MG63 (cell line): Measurements from ENCODE around the gene NFATC2. TPM values are rescaled to one million over a fixed set of nuclear protein-coding genes. Genes with fewer than 3 reads are reported as not detected.

Source experiments
- DNase-seq: peaks from one replicate; pipeline ENCODE4 v3.0.0-alpha.2; 2020
- H3K27me3 ChIP-seq: fragments of 250-450 bp; sonication (Bioruptor Pico); 2 replicates; pipeline ENCODE4 v1.5.1; 2020; ENCODE audit warnings: mild to moderate bottlenecking, moderate library complexity
- H3K36me3 ChIP-seq: fragments of 250-450 bp; sonication (Bioruptor Pico); 2 replicates; pipeline ENCODE4 v1.5.1; 2020; ENCODE audit warnings: mild to moderate bottlenecking, moderate library complexity
- H3K4me3 ChIP-seq: fragments of 250-450 bp; sonication (Bioruptor Pico); 2 replicates; pipeline ENCODE4 v1.5.1; 2020; ENCODE audit warnings: mild to moderate bottlenecking, moderate library complexity
- H3K9me3 ChIP-seq: fragments of 250-450 bp; sonication (Bioruptor Pico); 2 replicates; pipeline ENCODE4 v1.5.1; 2020; ENCODE audit warnings: mild to moderate bottlenecking, moderate library complexity
- total RNA-seq: library from RNA; depleted of rRNA; stranded (reverse); fragments of >200 nt; shearing (Covaris generic); gene quantifications from 2 replicates; pipeline ENCODE4 v1.2.3, GENCODE V29; 2014; ENCODE audit warnings: low replicate concordance

NFATC2 gene
- total RNA-seq, 1 experiment from 2014 or later: not detected

- no peak for DNase-seq
- Histone ChIP-seq H3K36me3 (no peaks in the 10 kb centered on the region), H3K4me3 (no peak overlapping the region), H3K27me3 (no peaks in the 10 kb centered on the region), H3K9me3 (no peaks in the 10 kb centered on the region)
Observed at GRCh38 chr20:51531712-51532456, 10.6 kb downstream of the NFATC2 start.

GRCh38 chr20:51531141-51531710, 11.3 kb downstream of the NFATC2 start:
- DNase-seq: peak; percentile 45
- Histone ChIP-seq H3K4me3 (no peak overlapping the region), H3K36me3 (no peaks in the 10 kb centered on the region), H3K27me3 (no peaks in the 10 kb centered on the region), H3K9me3 (no peaks in the 10 kb centered on the region)

- DNase-seq: peak; percentile 13
- Histone ChIP-seq H3K4me3 (no peak overlapping the region), H3K36me3 (no peaks in the 10 kb centered on the region), H3K27me3 (no peaks in the 10 kb centered on the region), H3K9me3 (no peaks in the 10 kb centered on the region)
Observed at GRCh38 chr20:51529758-51530157, 12.8 kb downstream of the NFATC2 start.

GRCh38 chr20:51529081-51529681, 13.3 kb downstream of the NFATC2 start:
- Histone ChIP-seq H3K27me3 (no peaks in the 10 kb centered on the region), H3K9me3 (no peaks in the 10 kb centered on the region), H3K36me3 (no peaks in the 10 kb centered on the region), H3K4me3 (no peak overlapping the region)
- DNase-seq: no peak

- Histone ChIP-seq H3K4me3 (no peak overlapping the region), H3K9me3 (no peaks in the 10 kb centered on the region), H3K36me3 (no peaks in the 10 kb centered on the region), H3K27me3 (no peaks in the 10 kb centered on the region)
- no peak for DNase-seq
Observed at GRCh38 chr20:51528263-51529027, 14.1 kb downstream of the NFATC2 start.

- no peaks in the 10 kb centered on the region for H3K27me3 ChIP-seq
- H3K4me3 ChIP-seq: no peak overlapping the region
- no peaks in the 10 kb centered on the region for H3K9me3 ChIP-seq
- H3K36me3 ChIP-seq: no peaks in the 10 kb centered on the region
- DNase-seq: no peak
Observed at GRCh38 chr20:51526754-51527153, 15.8 kb downstream of the NFATC2 start.

GRCh38 chr20:51526106-51526470, 16.4 kb downstream of the NFATC2 start:
- H3K4me3 ChIP-seq: no peak overlapping the region
- no peaks in the 10 kb centered on the region for H3K36me3 ChIP-seq
- DNase-seq: no peak
- H3K9me3 ChIP-seq: no peaks in the 10 kb centered on the region
- no peaks in the 10 kb centered on the region for H3K27me3 ChIP-seq

- Histone ChIP-seq H3K27me3 (no peaks in the 10 kb centered on the region), H3K4me3 (no peak overlapping the region), H3K9me3 (no peaks in the 10 kb centered on the region), H3K36me3 (no peaks in the 10 kb centered on the region)
- DNase-seq: no peak
Observed at GRCh38 chr20:51525241-51526105, 17.0 kb downstream of the NFATC2 start.

GRCh38 chr20:51523276-51524013, 19.1 kb downstream of the NFATC2 start:
- H3K27me3 ChIP-seq: no peaks in the 10 kb centered on the region
- H3K4me3 ChIP-seq: no peak overlapping the region
- H3K36me3 ChIP-seq: no peaks in the 10 kb centered on the region
- no peaks in the 10 kb centered on the region for H3K9me3 ChIP-seq
- no peak for DNase-seq

GRCh38 chr20:51522207-51522606, 20.3 kb downstream of the NFATC2 start:
- no peaks in the 10 kb centered on the region for H3K36me3 ChIP-seq
- no peak for DNase-seq
- H3K27me3 ChIP-seq: no peaks in the 10 kb centered on the region
- no peaks in the 10 kb centered on the region for H3K9me3 ChIP-seq
- H3K4me3 ChIP-seq: no peak overlapping the region

GRCh38 chr20:51517839-51518238, 24.7 kb downstream of the NFATC2 start:
- Histone ChIP-seq H3K27me3 (no peaks in the 10 kb centered on the region), H3K36me3 (no peaks in the 10 kb centered on the region), H3K9me3 (no peaks in the 10 kb centered on the region), H3K4me3 (no peak overlapping the region)
- no peak for DNase-seq

- Histone ChIP-seq H3K27me3 (no peaks in the 10 kb centered on the region), H3K4me3 (no peak overlapping the region), H3K36me3 (no peaks in the 10 kb centered on the region), H3K9me3 (no peaks in the 10 kb centered on the region)
- no peak for DNase-seq
Observed at GRCh38 chr20:51516855-51517254, 25.7 kb downstream of the NFATC2 start.

GRCh38 chr20:51514836-51515235, 27.7 kb downstream of the NFATC2 start:
- no peaks in the 10 kb centered on the region for H3K36me3 ChIP-seq
- H3K4me3 ChIP-seq: no peak overlapping the region
- DNase-seq: no peak
- no peaks in the 10 kb centered on the region for H3K27me3 ChIP-seq
- no peaks in the 10 kb centered on the region for H3K9me3 ChIP-seq

GRCh38 chr20:51514249-51514648, 28.3 kb downstream of the NFATC2 start:
- H3K36me3 ChIP-seq: no peaks in the 10 kb centered on the region
- H3K27me3 ChIP-seq: no peaks in the 10 kb centered on the region
- DNase-seq: no peak
- no peak overlapping the region for H3K4me3 ChIP-seq
- H3K9me3 ChIP-seq: no peaks in the 10 kb centered on the region

- Histone ChIP-seq H3K36me3 (no peaks in the 10 kb centered on the region), H3K4me3 (no peak overlapping the region)
- no peak for DNase-seq
Observed at GRCh38 chr20:51513545-51513944, 29.0 kb downstream of the NFATC2 start.

GRCh38 chr20:51512645-51513044, 29.9 kb downstream of the NFATC2 start:
- H3K4me3 ChIP-seq: no peak overlapping the region
- no peaks in the 10 kb centered on the region for H3K36me3 ChIP-seq
- DNase-seq: no peak
- no peaks in the 10 kb centered on the region for H3K27me3 ChIP-seq
- no peaks in the 10 kb centered on the region for H3K9me3 ChIP-seq

More at GRCh38 chr20:51513545-51513944, 29.0 kb downstream of the NFATC2 start:
- H3K9me3 ChIP-seq: no peaks in the 10 kb centered on the region
- H3K27me3 ChIP-seq: no peaks in the 10 kb centered on the region
